CD4-positive, alpha-beta T cell treated with Interleukin-2 at 100 ng/mL for 4 hours (primary cell): Measurements from ENCODE around the gene NPAS3.

Source experiments
- DNase-seq: peaks from one replicate; pipeline ENCODE4 v3.0.0-alpha.2; 2020; ENCODE audit warnings: low spot score

Gene NPAS3

GRCh38 chr14:32940711-32941667 is 2.3 kb downstream of the NPAS3 start:
- DNase-seq, result no peak

GRCh38 chr14:32941668-32942065 is 3.0 kb downstream of the NPAS3 start:
- no peak for DNase-seq

GRCh38 chr14:32947081-32947480 is 8.4 kb downstream of the NPAS3 start:
- DNase-seq, result no peak

GRCh38 chr14:32947792-32948191 is 9.1 kb downstream of the NPAS3 start:
- DNase-seq, result no peak

GRCh38 chr14:32950584-32950983 is 11.9 kb downstream of the NPAS3 start:
- DNase-seq, result no peak

GRCh38 chr14:32967421-32967820 is 28.7 kb downstream of the NPAS3 start:
- DNase-seq, result no peak

GRCh38 chr14:32968972-32969544 is 30.4 kb downstream of the NPAS3 start:
- DNase-seq, result no peak

GRCh38 chr14:32977913-32978312 is 39.2 kb downstream of the NPAS3 start:
- no peak for DNase-seq

- DNase-seq, result no peak
Observed at GRCh38 chr14:32978691-32979255, 40.1 kb downstream of the NPAS3 start.

GRCh38 chr14:32980178-32980901 is 41.7 kb downstream of the NPAS3 start:
- DNase-seq, result no peak

GRCh38 chr14:32980902-32981501 is 42.3 kb downstream of the NPAS3 start:
- no peak for DNase-seq

GRCh38 chr14:32984241-32984930 is 45.7 kb downstream of the NPAS3 start:
- DNase-seq, result no peak

- DNase-seq, result no peak
Observed at GRCh38 chr14:32985866-32986265, 47.2 kb downstream of the NPAS3 start.

GRCh38 chr14:32986791-32987540 is 48.3 kb downstream of the NPAS3 start:
- DNase-seq, result no peak

- no peak for DNase-seq
Observed at GRCh38 chr14:32991691-32992090, 53.0 kb downstream of the NPAS3 start.

- DNase-seq, result no peak
Observed at GRCh38 chr14:32993921-32994320, 55.2 kb downstream of the NPAS3 start.

- no peak for DNase-seq
Observed at GRCh38 chr14:32996343-32996742, 57.7 kb downstream of the NPAS3 start.

GRCh38 chr14:32998433-32998832 is 59.8 kb downstream of the NPAS3 start:
- no peak for DNase-seq

GRCh38 chr14:33009673-33010072 is 71.0 kb downstream of the NPAS3 start:
- DNase-seq, result no peak

- no peak for DNase-seq
Observed at GRCh38 chr14:33010495-33010894, 71.8 kb downstream of the NPAS3 start.

GRCh38 chr14:33014710-33015109 is 76.0 kb downstream of the NPAS3 start:
- no peak for DNase-seq
